Stimulated activated CD4-positive, alpha-beta T cell treated with anti-CD3 and anti-CD28 coated beads, Interleukin-15, amount 100 ng/mL, for 24 hours (primary cell): ENCODE data around the gene AGAP2.
"Not testable (repeated sequence)": the region's sequence is repeated elsewhere in the genome, so short reads cannot be mapped to it uniquely, and the experiment has no call there.

Experiments used
- DNase-seq: peaks from one replicate; pipeline ENCODE4 v3.0.0-alpha.2; 2020

The AGAP2 gene

GRCh38 chr12:57720606-57721595, 17.6 kb downstream of the AGAP2 start:
- DNase-seq: no peak

GRCh38 chr12:57719777-57720605, 18.6 kb downstream of the AGAP2 start:
- DNase-seq: no peak

- no peak for DNase-seq
Observed at GRCh38 chr12:57718641-57719528, 19.7 kb downstream of the AGAP2 start.

- no peak for DNase-seq
Observed at GRCh38 chr12:57717846-57718640, 20.5 kb downstream of the AGAP2 start.

- no peak for DNase-seq
Observed at GRCh38 chr12:57717131-57717530, 21.4 kb downstream of the AGAP2 start.

GRCh38 chr12:57716305-57716704, 22.2 kb downstream of the AGAP2 start:
- no peak for DNase-seq

GRCh38 chr12:57715786-57716185, 22.8 kb downstream of the AGAP2 start:
- no peak for DNase-seq

GRCh38 chr12:57715036-57715748, 23.4 kb downstream of the AGAP2 start:
- not testable (repeated sequence) for DNase-seq

- no peak for DNase-seq
Observed at GRCh38 chr12:57713209-57713608, 25.3 kb downstream of the AGAP2 start.

GRCh38 chr12:57712701-57713100, 25.8 kb downstream of the AGAP2 start:
- DNase-seq: no peak

- DNase-seq: no peak
Observed at GRCh38 chr12:57708296-57708695, 30.2 kb downstream of the AGAP2 start.

GRCh38 chr12:57707250-57707649, 31.3 kb downstream of the AGAP2 start:
- no peak for DNase-seq

GRCh38 chr12:57700317-57700716, 38.2 kb downstream of the AGAP2 start:
- DNase-seq: no peak

- DNase-seq: no peak
Observed at GRCh38 chr12:57698414-57698813, 40.1 kb downstream of the AGAP2 start.

GRCh38 chr12:57697076-57697475, 41.5 kb downstream of the AGAP2 start:
- no peak for DNase-seq

GRCh38 chr12:57695770-57696432, 42.6 kb downstream of the AGAP2 start:
- no peak for DNase-seq

- DNase-seq: peak; percentile 35
Observed at GRCh38 chr12:57694459-57695019, 44.0 kb downstream of the AGAP2 start.

- peak; percentile 96 for DNase-seq
Observed at GRCh38 chr12:57693659-57694458, 44.7 kb downstream of the AGAP2 start, which contains the start of gene OS9. Gene OS9, plus strand, starts transcription at chr12:57694132. Its CDS starts 30 bp downstream, at chr12:57694162.

- DNase-seq: no peak
Observed at GRCh38 chr12:57693317-57693658, 45.3 kb downstream of the AGAP2 start.
